ENCODE results near the gene GSTA1. TPM values are rescaled to one million over a fixed set of nuclear protein-coding genes. Genes with fewer than 3 reads are reported as not detected.
"Not testable (repeated sequence)": the region's sequence is repeated elsewhere in the genome, so short reads cannot be mapped to it uniquely, and the experiment has no call there.

Gene GSTA1
- polyA plus RNA-seq, 1 experiment = not detected

DNA sequence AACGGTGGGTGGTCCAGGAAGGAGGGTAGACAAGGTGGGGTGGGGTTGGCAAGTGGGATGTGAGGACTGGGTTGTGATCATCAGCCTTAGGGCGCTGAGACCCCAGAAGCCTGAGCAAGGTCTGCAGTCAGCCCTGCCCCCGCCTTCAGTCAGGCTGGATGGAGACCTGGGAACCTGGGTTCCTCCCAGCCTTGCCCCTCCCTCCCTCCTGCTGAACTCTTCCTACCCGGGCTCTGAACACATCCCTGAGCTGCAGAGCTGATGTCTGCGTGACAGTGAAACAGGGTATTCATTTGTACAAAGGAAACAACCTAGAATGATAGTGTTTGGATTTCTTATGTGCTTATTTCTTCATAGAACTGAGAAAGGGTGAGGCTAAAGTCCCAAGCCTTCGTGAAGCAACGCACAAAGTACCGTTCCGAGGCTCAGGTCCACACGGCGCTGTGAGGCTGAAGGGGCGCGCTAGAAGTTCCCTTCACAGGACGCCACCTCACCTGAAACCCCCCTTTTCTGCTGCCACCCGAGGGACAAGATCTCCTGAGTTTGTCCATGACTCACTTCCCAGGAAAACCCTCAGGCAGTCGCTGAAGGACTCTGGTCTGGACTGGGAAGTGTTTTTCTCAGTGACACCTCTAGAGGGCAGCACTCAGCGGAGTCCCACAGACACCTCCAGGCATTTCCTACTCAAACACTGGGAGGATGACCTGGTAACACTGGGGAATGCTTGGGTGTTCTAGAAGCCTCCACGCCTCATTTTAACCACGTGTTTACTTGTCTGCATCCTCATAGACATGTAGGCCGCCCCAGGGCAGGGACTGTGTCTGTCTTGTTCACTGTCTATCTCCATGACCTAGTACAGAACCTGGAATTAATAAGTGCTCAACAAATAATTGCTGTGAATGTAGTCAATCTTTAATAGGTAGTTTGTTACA, 35.8 kb upstream of the GSTA1 start:
- Histone ChIP-seq H3K27ac (ENCODE audit: low read depth, low read length) (no peak overlapping the region), H3K9me3 (ENCODE audit: control insufficient read depth, insufficient read depth, low read length) (no peaks in the 10 kb centered on the region), H3K4me3 (ENCODE audit: low read depth, low read length) (no peak overlapping the region), H3K27me3 (ENCODE audit: control insufficient read depth, insufficient read depth, low read length) (peaks cover 23% of the 10 kb centered on the region)
- TF ChIP-seq, protein P1, sequence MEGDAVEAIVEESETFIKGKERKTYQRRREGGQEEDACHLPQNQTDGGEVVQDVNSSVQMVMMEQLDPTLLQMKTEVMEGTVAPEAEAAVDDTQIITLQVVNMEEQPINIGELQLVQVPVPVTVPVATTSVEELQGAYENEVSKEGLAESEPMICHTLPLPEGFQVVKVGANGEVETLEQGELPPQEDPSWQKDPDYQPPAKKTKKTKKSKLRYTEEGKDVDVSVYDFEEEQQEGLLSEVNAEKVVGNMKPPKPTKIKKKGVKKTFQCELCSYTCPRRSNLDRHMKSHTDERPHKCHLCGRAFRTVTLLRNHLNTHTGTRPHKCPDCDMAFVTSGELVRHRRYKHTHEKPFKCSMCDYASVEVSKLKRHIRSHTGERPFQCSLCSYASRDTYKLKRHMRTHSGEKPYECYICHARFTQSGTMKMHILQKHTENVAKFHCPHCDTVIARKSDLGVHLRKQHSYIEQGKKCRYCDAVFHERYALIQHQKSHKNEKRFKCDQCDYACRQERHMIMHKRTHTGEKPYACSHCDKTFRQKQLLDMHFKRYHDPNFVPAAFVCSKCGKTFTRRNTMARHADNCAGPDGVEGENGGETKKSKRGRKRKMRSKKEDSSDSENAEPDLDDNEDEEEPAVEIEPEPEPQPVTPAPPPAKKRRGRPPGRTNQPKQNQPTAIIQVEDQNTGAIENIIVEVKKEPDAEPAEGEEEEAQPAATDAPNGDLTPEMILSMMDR (IDR thresholded peaks at IDR 0.05; ENCODE audit: low read depth, low read length) = peak; percentile 74
- ChIA-PET POLR2A (no interaction called here), CTCF (interaction anchor here (0.7 to 1.3 kb wide), 3 partner anchors 115 to 432 kb away, joined by 3 to 4 read pairs (median 3); no protein-coding TSS in a partner anchor)
- peak; percentile 15 for DNase-seq (ENCODE audit: low read depth, low spot score)

DNA sequence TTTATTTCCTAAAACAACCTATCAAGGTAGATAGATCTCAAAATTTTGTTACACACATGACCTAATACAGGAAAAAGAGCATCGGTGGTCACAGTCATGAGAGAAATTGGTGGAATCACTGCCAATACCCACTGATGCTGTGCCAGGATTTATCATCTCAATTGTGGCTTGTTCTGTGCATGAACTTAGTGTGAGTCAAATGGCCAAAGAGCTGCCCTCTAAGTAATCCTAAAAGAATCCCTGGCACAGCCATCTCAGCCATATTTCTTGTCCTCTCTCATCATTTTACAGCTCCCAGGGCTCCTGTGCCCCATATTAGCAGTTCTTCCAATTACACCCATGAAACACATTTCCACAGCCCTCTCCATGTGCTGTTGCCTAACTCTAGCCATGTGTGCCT, 30.9 kb upstream of the GSTA1 start:
- no peak overlapping the region for H3K27ac ChIP-seq (ENCODE audit: low read depth, low read length)
- H3K4me3 ChIP-seq (ENCODE audit: low read depth, low read length) = no peak overlapping the region
- TF ChIP-seq, protein P1 (IDR thresholded peaks at IDR 0.05; ENCODE audit: low read depth, low read length) = no peak
- no peak for DNase-seq (ENCODE audit: low read depth, low spot score)
- peaks cover 12% of the 10 kb centered on the region for H3K27me3 ChIP-seq (ENCODE audit: control insufficient read depth, insufficient read depth, low read length)
- CTCF ChIA-PET = no interaction called here
- H3K9me3 ChIP-seq (ENCODE audit: control insufficient read depth, insufficient read depth, low read length) = peaks cover under 1% of the 10 kb centered on the region; the same call in 1 of the 2 replicates
- POLR2A ChIA-PET = no interaction called here

DNA sequence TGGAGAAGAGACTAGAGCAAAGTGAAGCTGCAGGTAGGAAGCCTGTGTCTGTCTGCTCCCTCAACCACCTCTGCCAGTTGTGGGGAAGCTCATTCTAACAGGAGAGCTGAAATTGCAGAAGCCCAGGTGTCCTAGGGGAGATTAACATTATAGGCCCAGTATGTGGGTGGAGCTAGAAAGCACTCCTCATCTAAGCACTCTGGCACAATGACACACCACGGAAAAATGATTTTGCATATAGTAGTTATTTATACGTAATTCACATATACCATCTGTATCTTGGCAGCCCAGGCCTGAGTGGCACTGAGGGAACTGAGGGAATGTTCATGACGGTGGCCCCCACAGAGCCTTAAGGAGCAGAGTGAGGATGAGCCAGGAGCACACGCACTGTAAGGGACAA, 27.3 kb upstream of the GSTA1 start:
- CTCF ChIA-PET; DNase-seq (ENCODE audit: low read depth, low spot score); H3K4me3 ChIP-seq (ENCODE audit: low read depth, low read length): not testable (repeated sequence)

DNA sequence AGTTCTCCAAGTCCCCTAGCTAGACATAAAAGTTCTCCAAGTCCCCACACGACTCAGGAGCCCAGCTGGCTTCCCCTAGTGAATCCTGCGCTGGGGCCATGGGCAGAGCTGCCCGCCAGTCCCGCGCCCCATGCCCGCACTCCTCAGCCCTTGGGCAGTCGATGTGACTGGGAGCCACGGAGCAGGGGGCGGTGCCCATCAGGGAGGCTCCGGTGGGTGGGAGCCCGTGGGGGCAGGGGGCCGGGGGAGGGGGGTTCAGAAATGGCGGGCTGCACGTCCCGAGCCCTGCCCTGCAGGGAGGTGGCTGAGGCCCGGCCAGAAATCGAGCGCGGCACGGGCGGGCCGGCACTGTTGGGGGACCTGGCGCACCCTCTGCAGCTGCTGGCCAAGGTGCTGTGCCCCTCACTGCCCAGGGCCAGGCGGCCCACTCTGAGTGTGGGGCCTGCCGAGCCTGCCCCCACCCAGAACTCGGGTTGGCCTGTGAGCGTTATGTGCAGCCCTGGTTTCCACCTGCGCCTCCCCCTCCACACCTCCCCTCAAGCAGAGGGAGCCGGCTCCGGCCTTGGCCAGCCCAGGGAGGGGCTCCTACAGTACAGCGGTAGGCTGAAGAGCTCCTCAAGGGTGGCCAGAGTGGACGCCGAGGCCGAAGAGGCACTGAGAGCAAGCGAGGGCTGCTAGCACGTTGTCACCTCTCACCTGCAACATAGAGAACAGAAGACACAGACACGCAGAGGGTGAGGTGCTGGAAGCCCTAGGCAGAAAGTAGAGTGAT, 25.6 kb upstream of the GSTA1 start:
- Histone ChIP-seq H3K27me3 (ENCODE audit: control insufficient read depth, insufficient read depth, low read length) (peaks cover 3% of the 10 kb centered on the region), H3K9me3 (ENCODE audit: control insufficient read depth, insufficient read depth, low read length) (peaks cover 20% of the 10 kb centered on the region), H3K4me3 (ENCODE audit: low read depth, low read length) (no peak overlapping the region), H3K27ac (ENCODE audit: low read depth, low read length) (no peak overlapping the region)
- no peak for DNase-seq (ENCODE audit: low read depth, low spot score)
- ChIA-PET CTCF (no interaction called here), POLR2A (no interaction called here)
- TF ChIP-seq, protein P1 (IDR thresholded peaks at IDR 0.05; ENCODE audit: low read depth, low read length) = no peak

More for the DNA sequence above, 27.3 kb upstream of the GSTA1 start:
- H3K9me3 ChIP-seq (ENCODE audit: control insufficient read depth, insufficient read depth, low read length); H3K27ac ChIP-seq (ENCODE audit: low read depth, low read length); H3K27me3 ChIP-seq (ENCODE audit: control insufficient read depth, insufficient read depth, low read length): not testable (repeated sequence)
- POLR2A ChIA-PET = interaction anchor here (0.7 kb wide), 1 partner anchor 166 kb away, joined by 3 read pairs; no protein-coding TSS in a partner anchor

DNA sequence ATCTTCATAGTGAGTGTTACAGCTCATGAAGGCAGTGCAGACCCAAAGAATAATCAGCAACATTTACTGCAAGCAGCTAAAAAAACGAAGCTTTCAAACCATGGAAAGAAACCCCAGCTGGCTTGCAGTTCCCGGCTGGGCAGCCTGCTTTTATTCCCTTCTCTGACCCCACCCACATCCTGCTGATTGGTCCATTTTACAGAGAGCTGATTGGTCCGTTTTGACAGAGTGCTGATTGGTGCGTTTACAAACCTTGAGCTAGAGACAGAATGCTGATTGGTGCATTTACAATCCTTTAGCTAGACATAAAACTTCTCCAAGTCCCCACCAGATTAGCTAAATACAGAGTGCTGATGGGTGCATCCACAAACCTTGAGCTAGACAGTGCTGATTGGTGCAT, 25.0 kb upstream of the GSTA1 start:
- POLR2A ChIA-PET; H3K4me3 ChIP-seq (ENCODE audit: low read depth, low read length); CTCF ChIA-PET; DNase-seq (ENCODE audit: low read depth, low spot score); H3K27ac ChIP-seq (ENCODE audit: low read depth, low read length); H3K27me3 ChIP-seq (ENCODE audit: control insufficient read depth, insufficient read depth, low read length): not testable (repeated sequence)
- peaks cover 20% of the 10 kb centered on the region for H3K9me3 ChIP-seq (ENCODE audit: control insufficient read depth, insufficient read depth, low read length)

DNA sequence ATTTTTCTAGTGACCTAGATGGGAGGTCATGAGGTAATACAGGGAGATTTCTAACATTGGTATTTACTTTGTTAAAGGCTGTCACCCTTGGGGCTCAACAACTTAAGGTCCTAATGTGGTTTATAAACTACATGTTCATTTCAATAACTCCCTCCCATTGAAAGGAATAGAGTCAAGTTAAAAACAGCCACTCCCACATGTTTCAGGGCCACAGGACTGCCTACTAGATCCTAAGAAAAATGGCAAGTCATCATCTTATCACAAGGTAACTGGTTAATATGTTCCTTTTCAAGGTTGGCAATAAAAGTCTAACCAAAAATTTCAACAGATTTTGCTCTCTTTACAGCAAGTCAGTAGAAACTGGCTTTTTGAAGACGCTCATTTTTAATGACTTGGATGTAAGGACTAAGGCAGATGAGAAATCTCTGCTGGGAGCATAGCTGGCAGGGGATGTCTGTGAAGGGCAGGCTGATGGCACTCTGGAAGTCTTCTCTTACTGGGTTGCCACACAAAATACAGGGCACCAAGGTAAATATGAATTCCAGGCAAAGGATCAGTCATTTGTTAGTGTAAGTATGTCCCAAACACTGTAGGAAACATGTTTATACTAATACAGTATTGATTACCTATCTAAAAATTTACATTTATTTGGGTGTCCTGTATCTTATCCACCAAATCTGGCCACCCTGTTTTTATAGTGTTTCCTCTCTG, 23.6 kb upstream of the GSTA1 start:
- H3K4me3 ChIP-seq (ENCODE audit: low read depth, low read length); H3K27ac ChIP-seq (ENCODE audit: low read depth, low read length); H3K27me3 ChIP-seq (ENCODE audit: control insufficient read depth, insufficient read depth, low read length); POLR2A ChIA-PET; CTCF ChIA-PET; DNase-seq (ENCODE audit: low read depth, low spot score): not testable (repeated sequence)
- H3K9me3 ChIP-seq (ENCODE audit: control insufficient read depth, insufficient read depth, low read length) = peaks cover 20% of the 10 kb centered on the region
